Right renal cortex interstitium (tissue), 3 donors: ENCODE data around the gene MED16. TPM values are rescaled to one million over a fixed set of nuclear protein-coding genes. Genes with fewer than 3 reads are reported as not detected.

Experiments
- DNase-seq, 3 donors: peaks; one replicate each; pipeline ENCODE4 v3.0.0-alpha.2; 2013; ENCODE audit warnings: low read depth in 3 of 3, low spot score in 2 of 3
- polyA plus RNA-seq, 3 donors: library from polyadenylated mRNA; unstranded; fragments of 120-200 nt; gene quantifications; one replicate each; pipeline ENCODE4 v1.2.1, GENCODE V29; 2013; ENCODE audit not compliant: insufficient read length in 3 of 3

MED16 gene
- polyA plus RNA-seq, 3 donors: 41.8 to 54.4 (median 43.9) TPM

DNA sequence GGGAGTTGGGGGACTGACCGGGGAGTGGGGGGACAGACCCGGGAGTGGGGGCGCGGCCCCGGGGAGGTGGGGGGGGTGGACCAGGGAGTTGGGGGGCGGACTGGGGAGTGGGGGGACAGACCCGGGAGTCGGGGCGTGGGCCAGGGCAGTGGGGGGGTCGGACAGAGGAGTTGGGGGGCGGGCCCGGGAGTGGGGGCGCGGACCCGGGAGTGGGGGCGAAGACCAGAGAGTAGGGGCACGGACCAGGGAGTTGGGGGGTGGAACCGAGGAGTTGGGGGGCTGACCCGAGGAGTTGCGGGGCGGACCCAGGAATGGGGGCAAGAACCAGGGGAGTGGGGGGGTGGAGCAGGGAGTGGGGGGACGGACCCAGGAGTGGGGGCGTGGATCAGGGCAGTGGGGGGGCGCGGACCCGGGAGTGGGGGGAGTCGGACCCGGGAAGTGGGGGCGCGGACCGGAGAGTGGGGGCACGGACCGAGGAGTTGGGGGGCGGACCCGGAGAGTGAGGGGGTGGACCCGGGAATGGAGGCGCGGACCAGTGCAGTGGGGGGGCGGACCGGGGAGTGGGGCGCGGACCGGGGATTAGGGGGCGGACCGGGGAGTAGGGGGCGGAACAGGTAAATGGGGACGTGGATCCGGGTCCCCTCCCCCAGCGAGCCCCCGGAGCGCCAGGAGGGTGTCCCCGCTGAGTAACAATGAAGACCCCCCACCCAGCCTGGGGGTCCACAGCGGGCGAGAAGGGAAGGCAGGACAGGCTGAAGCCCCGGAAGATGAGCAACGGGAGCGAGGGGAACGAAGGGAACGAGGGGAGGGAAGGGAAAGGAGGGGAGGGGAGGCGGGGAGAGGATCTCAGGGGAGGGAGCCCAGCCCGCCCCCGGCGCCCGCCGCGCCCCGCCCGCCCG lies 19.4 kb upstream of the MED16 start:
- no peak for DNase-seq

- DNase-seq: no peak
Measured at GRCh38 chr19:911197-912033, 18.4 kb upstream of the MED16 start.

GRCh38 chr19:907183-907853 lies 14.3 kb upstream of the MED16 start:
- DNase-seq: no peak

DNA sequence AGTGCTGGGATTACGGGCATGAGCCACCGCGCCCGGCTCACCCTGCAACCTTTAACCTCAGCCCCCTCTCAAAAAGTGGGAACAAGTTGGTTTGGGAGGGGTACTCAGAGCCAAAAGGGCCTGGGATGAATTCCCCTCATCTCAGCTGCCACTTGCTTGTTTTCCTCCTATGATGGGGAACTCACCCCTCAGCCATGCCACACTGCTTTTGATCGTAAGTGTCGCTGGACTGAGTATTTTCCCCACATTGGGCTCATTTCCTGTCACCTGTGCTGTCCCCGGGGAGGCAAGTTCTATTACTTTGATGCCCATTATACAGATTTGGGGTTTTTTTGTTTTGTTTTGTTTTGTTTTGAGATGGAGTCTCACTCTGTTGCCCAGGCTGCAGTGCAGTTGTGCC lies 13.5 kb upstream of the MED16 start:
- no peak for DNase-seq

DNA sequence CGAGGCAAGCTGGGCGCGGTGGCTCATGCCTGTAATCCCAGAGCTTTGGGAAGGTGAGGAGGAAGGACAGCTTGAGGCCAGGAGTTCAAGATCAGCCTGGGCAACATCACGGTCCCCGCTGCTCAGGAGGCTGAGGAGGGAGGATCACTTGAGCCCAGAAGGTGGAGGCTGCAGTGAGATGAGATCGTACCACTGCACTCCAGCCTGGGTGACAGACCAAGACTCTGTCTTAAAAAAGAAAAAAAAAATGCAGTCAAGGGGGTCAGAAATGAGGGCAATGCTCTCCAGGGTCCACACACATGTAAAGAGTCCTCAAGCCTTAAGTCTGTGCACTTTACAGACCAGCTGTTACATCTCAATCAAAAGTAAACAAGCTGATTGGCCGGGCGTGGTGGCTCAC lies 11.6 kb upstream of the MED16 start:
- DNase-seq: no peak

GRCh38 chr19:903266-903797 lies 10.3 kb upstream of the MED16 start:
- DNase-seq: no peak

GRCh38 chr19:902446-903226 lies 9.6 kb upstream of the MED16 start:
- DNase-seq: no peak

GRCh38 chr19:902093-902370 lies 9.0 kb upstream of the MED16 start:
- no peak for DNase-seq

DNA sequence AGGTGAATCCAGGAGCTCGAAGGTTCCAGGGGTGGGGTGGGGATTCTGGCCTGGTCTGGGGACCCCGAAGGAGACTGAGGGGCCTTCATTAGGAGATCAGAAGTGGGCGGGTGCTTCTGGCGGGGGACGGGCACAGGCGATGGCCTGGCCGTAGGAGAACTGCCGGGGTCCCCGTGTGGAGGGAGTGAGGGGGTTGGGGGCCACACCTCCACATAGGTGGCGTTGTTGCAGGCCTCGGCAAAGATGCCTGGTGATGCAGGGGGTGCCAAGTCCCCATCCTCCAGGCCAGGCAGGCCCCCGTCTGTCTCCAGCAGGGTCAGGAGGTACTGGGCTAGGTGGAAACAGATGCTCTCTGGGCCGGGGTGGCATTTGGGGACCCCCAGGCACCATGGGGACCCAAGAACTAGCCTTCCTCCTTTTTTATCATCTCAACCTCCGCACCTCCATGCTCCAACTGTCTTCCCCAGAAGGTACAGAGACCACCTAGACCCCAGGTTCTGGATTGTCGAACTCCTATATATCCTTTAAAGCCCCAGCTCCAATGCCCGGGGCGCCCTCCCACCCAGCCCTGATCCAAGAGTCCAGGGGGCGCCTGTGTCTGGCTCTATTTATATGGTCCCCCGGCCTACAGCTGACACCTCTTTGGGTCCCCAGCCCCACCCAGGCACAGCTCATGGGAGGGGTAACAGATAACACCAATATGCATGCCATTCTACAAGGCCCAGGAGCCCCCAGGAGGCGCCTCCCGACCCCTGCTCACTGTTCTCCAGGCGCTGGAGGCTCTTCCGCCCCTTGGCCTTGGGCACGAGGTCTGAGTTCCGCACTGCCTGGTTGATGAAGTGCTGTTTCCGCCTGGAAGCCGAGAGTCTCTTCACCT lies 8.5 kb upstream of the MED16 start:
- no peak for DNase-seq

DNA sequence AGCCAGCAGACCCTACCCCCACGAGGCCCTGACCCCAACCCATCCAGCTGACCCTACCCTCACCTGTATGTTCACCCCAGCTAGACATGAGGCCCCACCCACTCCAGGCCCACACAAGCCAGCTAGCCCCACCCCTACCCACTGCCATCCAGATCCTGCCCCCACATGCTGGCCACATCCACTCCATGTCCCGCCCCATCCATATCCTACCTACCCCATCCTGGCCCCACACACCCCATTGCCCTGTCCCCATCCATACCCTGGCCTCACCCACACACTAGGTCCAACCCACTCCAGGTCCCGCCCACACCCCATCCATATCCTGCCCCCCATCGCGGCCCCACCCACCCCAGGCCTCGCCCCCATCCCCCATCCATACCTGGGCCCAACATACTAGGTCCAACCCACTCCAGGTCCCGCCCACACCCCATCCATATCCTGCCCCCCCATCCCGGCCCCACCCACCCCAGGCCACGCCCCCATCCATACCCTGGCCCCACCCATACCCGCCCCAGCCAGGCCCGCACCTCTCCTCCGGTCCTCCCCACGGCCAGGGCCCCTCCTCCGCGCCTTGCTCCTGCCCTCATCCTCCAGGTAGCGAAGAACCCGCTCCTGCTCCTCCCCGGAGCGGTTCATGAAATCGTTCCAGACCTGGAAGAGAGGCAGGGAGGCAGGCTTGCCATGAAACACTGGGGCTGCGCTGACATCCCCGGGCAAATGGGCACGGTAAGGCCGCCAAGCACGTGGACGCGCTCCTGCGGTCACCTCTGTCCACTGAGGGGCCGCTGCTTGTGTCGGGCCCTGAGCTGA lies 7.5 kb upstream of the MED16 start:
- no peak for DNase-seq

GRCh38 chr19:900043-900301 lies 7.0 kb upstream of the MED16 start:
- DNase-seq: no peak

GRCh38 chr19:899336-900042 lies 6.5 kb upstream of the MED16 start:
- no peak for DNase-seq

DNA sequence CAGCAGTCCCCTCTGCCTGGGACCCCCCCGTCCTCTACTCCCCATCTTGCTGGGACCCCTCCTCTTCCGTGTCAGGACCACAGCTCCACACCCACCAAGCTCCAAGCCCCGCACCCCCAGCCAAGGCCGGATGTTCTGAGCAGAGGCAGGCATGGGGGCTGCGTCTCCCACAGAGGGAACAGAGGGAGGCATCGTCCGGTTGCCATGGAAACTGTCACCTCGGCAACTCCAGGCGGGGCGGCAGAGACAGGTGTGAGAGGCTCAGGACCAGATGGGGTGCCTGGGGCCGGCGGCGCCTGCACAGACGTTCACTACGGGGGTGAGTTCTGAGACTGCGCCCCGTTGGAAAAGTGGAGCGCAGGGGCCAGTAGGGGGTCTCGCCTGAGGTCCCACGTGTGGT lies 5.7 kb upstream of the MED16 start:
- DNase-seq: no peak

GRCh38 chr19:897442-898039 lies 4.6 kb upstream of the MED16 start:
- no peak for DNase-seq

DNA sequence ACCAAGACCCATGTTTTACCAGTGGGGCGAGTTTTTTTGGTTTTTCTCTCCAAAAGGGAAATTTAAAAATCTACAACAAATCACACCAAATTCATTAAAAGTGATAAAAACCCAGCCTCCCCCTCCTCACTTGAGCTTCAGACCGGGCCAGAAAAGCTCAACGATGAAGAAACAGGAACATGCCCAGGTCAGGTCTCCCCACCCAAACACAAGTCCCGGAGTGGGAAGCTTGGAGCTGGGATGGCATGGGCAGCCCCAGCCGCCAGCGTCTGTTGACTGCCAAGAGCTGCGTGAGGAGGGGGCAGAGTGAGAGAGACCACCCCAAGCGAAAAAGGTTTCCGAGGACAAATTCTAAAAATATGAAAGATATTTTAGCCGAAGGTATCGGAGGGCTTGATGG lies 4.0 kb upstream of the MED16 start:
- DNase-seq: no peak

GRCh38 chr19:896434-896833 lies 3.4 kb upstream of the MED16 start:
- no peak for DNase-seq

DNA sequence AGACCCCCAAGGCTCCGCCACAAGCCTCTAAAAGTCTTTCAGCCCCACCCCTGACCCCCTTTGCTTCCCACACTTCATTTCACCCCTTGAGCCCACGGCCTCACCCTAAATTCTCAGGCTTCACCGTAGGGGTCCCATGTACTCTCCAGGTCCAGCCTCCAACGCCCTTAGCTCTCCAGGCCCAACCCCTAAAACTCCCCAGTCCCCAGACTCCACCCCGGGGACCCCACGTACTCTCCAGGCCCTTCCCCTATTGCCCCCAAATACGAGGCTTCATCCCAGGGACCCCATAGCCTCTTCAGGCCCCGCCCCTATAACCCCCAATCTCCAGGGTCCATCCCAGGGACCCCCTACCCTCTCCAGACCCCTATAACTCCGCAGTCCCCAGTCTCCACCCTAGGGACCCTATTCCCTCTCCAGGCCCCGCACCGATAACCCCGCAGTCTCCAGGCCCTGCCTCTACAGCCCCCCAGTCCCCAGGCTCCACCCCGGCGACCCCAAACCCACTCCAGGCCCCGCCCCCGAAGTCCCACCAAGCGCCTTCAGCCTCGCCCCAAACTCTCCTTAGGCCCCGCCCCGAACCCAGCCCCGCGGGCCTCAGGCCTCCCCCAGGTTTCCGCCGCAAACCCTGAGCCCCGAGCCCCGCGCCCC lies 619 bp downstream of the MED16 start:
- no peak for DNase-seq
